ENCODE data around the gene VAT1L.

VAT1L gene

GRCh38 chr16:77767211-77767610, 21.2 kb upstream of the VAT1L start:
- ATAC-seq = no peak
- no peak overlapping the region for H3K27ac Mint-ChIP-seq
- DNase-seq = no peak
- no peaks in the 10 kb centered on the region for H3K9me3 Mint-ChIP-seq
- H3K4me1 Mint-ChIP-seq = no peaks in the 10 kb centered on the region
- H3K4me3 Mint-ChIP-seq = no peak overlapping the region
- H3K27me3 Mint-ChIP-seq = peaks cover 15% of the 10 kb centered on the region

- no peak for DNase-seq
- peaks cover 18% of the 10 kb centered on the region for H3K27me3 Mint-ChIP-seq
- no peak overlapping the region for H3K4me3 Mint-ChIP-seq
- no peaks in the 10 kb centered on the region for H3K9me3 Mint-ChIP-seq
- ATAC-seq = no peak
- no peak overlapping the region for H3K27ac Mint-ChIP-seq
- H3K4me1 Mint-ChIP-seq = no peaks in the 10 kb centered on the region
Measured at GRCh38 chr16:77767826-77768225, 20.5 kb upstream of the VAT1L start.

- Mint-ChIP-seq H3K4me3 (no peak overlapping the region), H3K4me1 (no peaks in the 10 kb centered on the region), H3K27ac (no peak overlapping the region)
Measured at GRCh38 chr16:77775911-77776909, 12.2 kb upstream of the VAT1L start.

GRCh38 chr16:77777745-77778144, 10.6 kb upstream of the VAT1L start:
- ATAC-seq (no peak), DNase-seq (no peak)
- Mint-ChIP-seq H3K4me1 (no peaks in the 10 kb centered on the region), H3K27me3 (no peaks in the 10 kb centered on the region), H3K9me3 (no peaks in the 10 kb centered on the region), H3K4me3 (no peak overlapping the region), H3K27ac (no peak overlapping the region)

More at GRCh38 chr16:77775911-77776909, 12.2 kb upstream of the VAT1L start:
- DNase-seq (no peak), ATAC-seq (no peak)
- peaks cover 12% of the 10 kb centered on the region for H3K27me3 Mint-ChIP-seq
- H3K9me3 Mint-ChIP-seq = no peaks in the 10 kb centered on the region

DNA sequence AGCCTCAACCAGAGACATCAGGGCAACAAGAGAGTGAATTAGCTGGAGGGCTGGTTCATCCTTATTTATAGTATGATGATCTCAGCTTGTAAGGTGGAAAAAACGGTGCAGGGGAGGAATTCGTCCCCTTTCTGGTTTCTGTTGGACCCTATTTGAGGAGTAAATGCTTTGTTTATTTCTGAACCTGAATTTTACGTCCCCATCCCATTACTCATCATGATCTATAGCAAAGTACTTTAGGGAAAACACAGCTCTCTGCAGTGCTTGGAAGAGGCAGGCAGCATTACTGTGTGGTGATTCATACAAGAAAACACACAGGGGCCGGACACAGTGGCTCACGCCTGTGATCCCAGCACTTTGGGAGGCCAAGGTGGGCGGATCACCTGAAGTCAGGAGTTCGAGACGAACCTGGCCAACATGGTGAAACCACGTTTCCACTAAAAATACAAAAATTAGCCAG, 8.0 kb upstream of the VAT1L start:
- H3K4me3 Mint-ChIP-seq = no peak overlapping the region
- no peak for DNase-seq
- no peak overlapping the region for H3K27ac Mint-ChIP-seq
- no peak for ATAC-seq
- no peaks in the 10 kb centered on the region for H3K27me3 Mint-ChIP-seq
- H3K4me1 Mint-ChIP-seq = no peaks in the 10 kb centered on the region
- no peaks in the 10 kb centered on the region for H3K9me3 Mint-ChIP-seq

GRCh38 chr16:77781091-77781490, 7.3 kb upstream of the VAT1L start:
- DNase-seq (no peak), ATAC-seq (no peak)
- Mint-ChIP-seq H3K4me3 (no peak overlapping the region), H3K27me3 (peaks cover 1% of the 10 kb centered on the region), H3K27ac (no peak overlapping the region), H3K4me1 (no peaks in the 10 kb centered on the region), H3K9me3 (no peaks in the 10 kb centered on the region)

GRCh38 chr16:77782694-77783093, 5.7 kb upstream of the VAT1L start:
- DNase-seq = no peak
- ATAC-seq = peak; percentile 60
- H3K27ac Mint-ChIP-seq = peak overlapping the region in 1 of 2 donors; percentile 34
- no peak overlapping the region for H3K4me3 Mint-ChIP-seq
- no peaks in the 10 kb centered on the region for H3K9me3 Mint-ChIP-seq
- H3K4me1 Mint-ChIP-seq = no peaks in the 10 kb centered on the region
- peaks cover 17% of the 10 kb centered on the region for H3K27me3 Mint-ChIP-seq

GRCh38 chr16:77784441-77785372, 3.7 kb upstream of the VAT1L start:
- ATAC-seq = no peak
- H3K4me3 Mint-ChIP-seq = no peak overlapping the region
- H3K9me3 Mint-ChIP-seq = no peaks in the 10 kb centered on the region
- no peak for DNase-seq
- H3K27ac Mint-ChIP-seq = no peak overlapping the region
- peaks cover 13% of the 10 kb centered on the region for H3K4me1 Mint-ChIP-seq
- peaks cover 38% of the 10 kb centered on the region for H3K27me3 Mint-ChIP-seq

- Mint-ChIP-seq H3K4me3 (no peak overlapping the region), H3K9me3 (no peaks in the 10 kb centered on the region), H3K27me3 (peaks cover 44% of the 10 kb centered on the region), H3K27ac (no peak overlapping the region), H3K4me1 (peaks cover 15% of the 10 kb centered on the region)
- DNase-seq (no peak), ATAC-seq (no peak)
Measured at GRCh38 chr16:77785373-77785764, 3.0 kb upstream of the VAT1L start.

DNA sequence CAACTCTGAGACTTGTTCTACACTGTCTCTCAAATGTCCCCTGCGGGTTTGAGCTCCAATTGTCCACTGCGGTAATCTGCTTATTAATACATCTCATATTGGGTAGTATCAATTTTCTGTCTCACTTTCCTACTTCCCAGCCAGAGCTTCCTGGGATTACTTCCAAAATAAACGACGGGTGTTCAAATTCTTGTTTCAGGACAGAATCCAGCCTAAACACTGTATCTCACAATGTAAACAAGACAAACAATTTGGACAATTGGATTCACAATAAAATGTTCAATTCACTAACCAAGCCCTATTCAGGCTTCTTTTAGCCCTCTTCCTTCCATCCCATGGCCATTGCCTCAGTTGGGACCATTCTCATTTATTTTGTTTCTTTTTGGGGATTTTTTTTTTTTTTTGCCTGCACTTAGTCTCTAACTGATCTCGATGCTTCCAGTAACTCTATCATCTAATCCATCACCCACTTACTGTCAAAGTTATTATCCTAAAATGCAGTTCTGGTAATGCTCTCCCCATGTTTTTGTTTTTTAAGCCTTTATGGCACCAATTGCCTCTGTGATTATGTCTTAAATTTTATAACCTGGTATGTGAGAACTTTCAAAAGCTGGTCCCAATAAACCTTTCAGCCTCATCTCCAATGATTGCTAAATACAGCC, 2.0 kb upstream of the VAT1L start:
- peaks cover 15% of the 10 kb centered on the region for H3K4me1 Mint-ChIP-seq
- H3K9me3 Mint-ChIP-seq = no peaks in the 10 kb centered on the region
- H3K27me3 Mint-ChIP-seq = peaks cover 51% of the 10 kb centered on the region
- no peak overlapping the region for H3K27ac Mint-ChIP-seq
- H3K4me3 Mint-ChIP-seq = no peak overlapping the region
- ATAC-seq = no peak
- no peak for DNase-seq

DNA sequence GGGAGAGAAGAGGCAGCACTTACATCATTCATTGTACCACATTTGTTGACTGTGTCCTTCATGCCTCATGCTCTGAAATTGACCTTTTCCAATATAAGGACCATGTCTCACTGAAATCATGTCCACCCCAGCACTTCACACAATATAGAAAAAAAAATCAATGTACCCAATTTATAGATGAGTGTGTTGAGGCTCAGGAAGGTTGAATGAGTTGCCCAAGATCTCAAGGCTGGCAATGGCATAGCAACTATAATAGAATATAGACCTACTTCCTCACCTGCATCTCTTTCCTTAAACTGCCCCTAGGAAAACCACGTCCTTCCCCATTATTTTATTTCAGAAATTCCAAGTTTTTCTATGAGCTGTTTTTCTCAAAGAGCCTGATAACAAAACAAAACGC, 912 bp upstream of the VAT1L start:
- Mint-ChIP-seq H3K4me1 (peaks cover 15% of the 10 kb centered on the region), H3K9me3 (no peaks in the 10 kb centered on the region), H3K27me3 (peaks cover 62% of the 10 kb centered on the region), H3K4me3 (no peak overlapping the region), H3K27ac (no peak overlapping the region)
- ATAC-seq = no peak
- DNase-seq = no peak

GRCh38 chr16:77789085-77790008, 983 bp downstream of the VAT1L start:
- H3K4me3 Mint-ChIP-seq = peak overlapping the region in 1 of 2 donors; percentile 37
- H3K9me3 Mint-ChIP-seq = no peaks in the 10 kb centered on the region

DNA sequence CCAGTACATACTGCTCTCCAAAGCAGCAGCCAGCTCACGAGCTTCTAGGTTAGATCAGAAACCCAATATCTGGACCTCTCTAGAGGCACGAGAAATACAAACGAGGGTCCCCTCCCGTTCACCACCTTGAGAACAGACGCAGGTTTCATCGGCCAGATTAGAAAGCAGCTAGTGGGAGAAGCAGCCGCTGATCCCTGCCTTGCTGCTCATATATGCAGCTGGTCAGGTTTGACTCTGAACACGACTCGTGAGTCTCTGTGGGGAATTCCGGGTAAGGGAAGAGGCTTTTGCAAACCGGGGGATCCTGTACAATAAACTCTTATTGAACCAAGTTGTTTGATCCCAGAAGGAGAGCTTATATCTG, 1.6 kb downstream of the VAT1L start:
- Mint-ChIP-seq H3K4me1 (peaks cover 15% of the 10 kb centered on the region), H3K27me3 (peaks cover 64% of the 10 kb centered on the region), H3K9me3 (no peaks in the 10 kb centered on the region), H3K4me3 (no peak overlapping the region), H3K27ac (no peak overlapping the region)
- ATAC-seq (no peak), DNase-seq (no peak)

More at GRCh38 chr16:77789085-77790008, 983 bp downstream of the VAT1L start:
- no peak overlapping the region for H3K27ac Mint-ChIP-seq
- DNase-seq = no peak
- no peak for ATAC-seq
- peaks cover 15% of the 10 kb centered on the region for H3K4me1 Mint-ChIP-seq
- peaks cover 64% of the 10 kb centered on the region for H3K27me3 Mint-ChIP-seq

- DNase-seq (no peak), ATAC-seq (no peak)
- no peak overlapping the region for H3K4me3 Mint-ChIP-seq
- H3K27ac Mint-ChIP-seq = no peak overlapping the region
- peaks cover 15% of the 10 kb centered on the region for H3K4me1 Mint-ChIP-seq
- no peaks in the 10 kb centered on the region for H3K9me3 Mint-ChIP-seq
- peaks cover 64% of the 10 kb centered on the region for H3K27me3 Mint-ChIP-seq
Measured at GRCh38 chr16:77790912-77791311, 2.5 kb downstream of the VAT1L start.

All from stimulated activated naive CD8-positive, alpha-beta T cell treated with anti-CD3 and anti-CD28 coated beads, Interleukin-15, amount 100 ng/mL, for 72 hours (primary cell).